ENCODE results near the gene CALHM5.

The CALHM5 gene

GRCh38 chr6:116547358-116547757, 35.9 kb downstream of the CALHM5 start:
- DNase-seq (ENCODE audit: low read depth, low spot score), result no peak

- DNase-seq (ENCODE audit: low read depth, low spot score), result no peak
These were observed 39.4 kb downstream of the CALHM5 start for GRCh38 chr6:116550796-116551195.

GRCh38 chr6:116553451-116553850, 42.0 kb downstream of the CALHM5 start, which contains the start of gene CALHM4:
TSS of gene CALHM4 (plus strand) at chr6:116553751. CDS start at chr6:116553794, 43 bp downstream.
- DNase-seq (ENCODE audit: low read depth, low spot score), result no peak

- DNase-seq (ENCODE audit: low read depth, low spot score), result no peak
These were observed 44.6 kb downstream of the CALHM5 start for GRCh38 chr6:116556065-116556464.

- DNase-seq (ENCODE audit: low read depth, low spot score), result no peak
These were observed 45.5 kb downstream of the CALHM5 start for GRCh38 chr6:116556814-116557415.

DNA sequence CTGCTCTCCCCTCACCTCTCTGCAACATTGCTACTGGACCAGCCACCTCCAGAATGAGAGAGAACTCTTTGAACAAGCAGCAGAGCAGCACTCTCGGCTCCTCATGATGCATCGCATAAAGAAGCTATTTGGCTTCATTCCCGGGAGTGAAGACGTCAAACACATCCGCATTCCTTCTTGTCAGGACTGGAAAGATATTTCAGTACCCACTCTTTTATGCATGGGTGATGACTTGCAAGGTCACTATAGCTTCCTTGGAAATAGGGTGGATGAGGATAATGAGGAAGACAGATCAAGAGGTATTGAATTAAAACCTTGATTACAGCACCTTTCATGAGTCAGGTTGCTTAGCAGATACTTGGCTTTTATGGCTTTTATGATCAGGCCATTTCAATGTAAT, 46.5 kb downstream of the CALHM5 start:
- DNase-seq (ENCODE audit: low read depth, low spot score), result peak; percentile 63

- no peak for DNase-seq (ENCODE audit: low read depth, low spot score)
These were observed 48.7 kb downstream of the CALHM5 start for GRCh38 chr6:116560130-116560529.

DNA sequence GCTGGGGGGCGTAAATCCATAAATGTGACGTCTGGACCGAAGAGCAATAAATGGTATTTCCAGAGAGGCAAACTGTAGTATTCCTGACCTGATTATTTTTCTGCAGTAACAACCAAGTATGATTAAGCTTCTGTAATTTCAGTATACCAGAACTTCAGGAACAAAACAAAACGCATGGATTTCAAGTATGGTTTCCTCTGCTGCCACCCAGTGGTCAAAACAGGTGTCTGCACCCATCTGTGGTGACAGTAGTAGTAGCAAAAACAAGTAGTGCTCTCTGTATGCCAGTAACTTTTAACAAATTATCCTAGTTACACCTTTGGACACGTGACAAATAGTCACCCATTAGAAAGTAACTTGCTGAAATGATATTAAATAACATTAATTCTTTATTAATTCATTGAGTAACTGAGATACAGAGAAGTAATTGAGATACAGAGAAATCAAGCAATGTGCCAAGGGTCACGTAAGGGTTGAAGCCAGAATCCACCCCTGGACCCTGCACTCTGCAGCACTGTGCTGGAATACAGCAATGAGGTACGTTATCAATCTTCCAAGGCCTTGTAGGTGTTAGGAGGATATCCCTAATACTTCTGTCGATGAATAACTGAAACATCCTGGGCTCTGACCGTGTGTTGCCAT, 50.1 kb downstream of the CALHM5 start:
- no peak for DNase-seq (ENCODE audit: low read depth, low spot score)

DNA sequence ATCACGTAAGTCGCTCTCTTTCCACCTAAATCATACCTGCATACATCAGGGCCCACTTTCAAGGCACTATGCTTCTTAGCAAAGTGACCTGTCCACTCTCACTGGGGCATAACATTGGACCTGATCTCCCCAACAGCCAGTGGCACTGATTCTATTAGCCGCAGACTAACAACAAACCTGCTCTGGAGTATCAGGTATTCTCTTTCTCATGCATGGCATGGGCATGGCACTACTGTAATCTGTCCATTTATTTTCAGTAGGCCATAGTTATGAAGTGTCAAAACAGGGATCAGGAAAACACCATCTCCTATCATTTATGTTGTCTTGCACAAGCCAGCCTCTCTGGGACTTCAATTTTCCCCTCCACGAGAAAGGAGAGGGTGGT, 50.6 kb downstream of the CALHM5 start:
- no peak for DNase-seq (ENCODE audit: low read depth, low spot score)

- DNase-seq (ENCODE audit: low read depth, low spot score), result no peak
These were observed 51.2 kb downstream of the CALHM5 start for GRCh38 chr6:116562614-116563013.

- DNase-seq (ENCODE audit: low read depth, low spot score), result no peak
These were observed 52.4 kb downstream of the CALHM5 start for GRCh38 chr6:116563830-116564229.

- DNase-seq (ENCODE audit: low read depth, low spot score), result no peak
These were observed 52.9 kb downstream of the CALHM5 start for GRCh38 chr6:116564311-116564710.

DNA sequence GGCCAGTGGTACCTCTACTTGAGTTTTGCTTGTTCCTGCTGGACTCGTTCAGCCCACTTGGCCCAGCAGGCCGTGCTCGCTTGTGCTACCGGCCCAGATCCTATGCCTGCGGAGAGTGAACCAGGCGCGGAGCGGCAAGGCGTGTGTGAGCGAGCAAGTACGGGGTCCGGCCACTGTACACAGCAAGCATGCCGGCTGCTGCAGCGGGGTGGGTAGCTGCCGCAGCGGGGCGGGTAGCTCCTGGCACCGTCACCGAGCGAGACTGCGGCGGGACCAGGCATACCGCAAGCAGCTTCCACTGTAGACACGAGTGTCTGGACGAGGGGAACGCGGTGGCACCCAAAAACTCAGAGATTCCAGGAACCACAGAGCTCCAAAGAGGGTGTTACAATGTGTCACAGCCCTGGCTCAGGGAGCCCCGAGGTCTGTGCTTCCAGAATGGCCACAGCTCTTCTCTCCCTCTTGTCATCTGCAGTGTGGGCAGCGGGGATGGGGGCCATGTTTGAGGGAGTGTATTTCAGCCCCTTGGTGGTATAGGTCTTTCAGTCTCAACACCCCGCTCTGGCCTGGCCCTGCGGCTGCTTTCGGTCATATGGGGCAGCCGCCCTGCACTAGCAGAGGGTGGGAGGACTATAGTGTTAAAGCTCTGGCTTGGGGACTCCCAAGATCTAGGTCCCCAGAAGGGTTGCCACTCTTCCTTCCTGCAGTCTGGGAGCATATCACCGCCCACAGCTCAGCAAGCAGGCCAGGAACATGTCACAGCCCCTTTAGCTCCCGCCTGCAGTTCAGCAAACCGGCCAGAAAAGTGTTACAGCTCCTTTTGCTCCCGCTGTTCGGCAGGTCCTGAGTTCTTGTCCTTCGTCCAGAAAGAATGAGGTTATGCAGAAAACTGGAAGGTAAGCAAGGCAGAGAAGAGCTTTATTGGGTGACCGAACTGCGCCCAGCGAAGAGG, 53.8 kb downstream of the CALHM5 start:
- no peak for DNase-seq (ENCODE audit: low read depth, low spot score)

- no peak for DNase-seq (ENCODE audit: low read depth, low spot score)
These were observed 56.7 kb downstream of the CALHM5 start for GRCh38 chr6:116568111-116568510.

DNA sequence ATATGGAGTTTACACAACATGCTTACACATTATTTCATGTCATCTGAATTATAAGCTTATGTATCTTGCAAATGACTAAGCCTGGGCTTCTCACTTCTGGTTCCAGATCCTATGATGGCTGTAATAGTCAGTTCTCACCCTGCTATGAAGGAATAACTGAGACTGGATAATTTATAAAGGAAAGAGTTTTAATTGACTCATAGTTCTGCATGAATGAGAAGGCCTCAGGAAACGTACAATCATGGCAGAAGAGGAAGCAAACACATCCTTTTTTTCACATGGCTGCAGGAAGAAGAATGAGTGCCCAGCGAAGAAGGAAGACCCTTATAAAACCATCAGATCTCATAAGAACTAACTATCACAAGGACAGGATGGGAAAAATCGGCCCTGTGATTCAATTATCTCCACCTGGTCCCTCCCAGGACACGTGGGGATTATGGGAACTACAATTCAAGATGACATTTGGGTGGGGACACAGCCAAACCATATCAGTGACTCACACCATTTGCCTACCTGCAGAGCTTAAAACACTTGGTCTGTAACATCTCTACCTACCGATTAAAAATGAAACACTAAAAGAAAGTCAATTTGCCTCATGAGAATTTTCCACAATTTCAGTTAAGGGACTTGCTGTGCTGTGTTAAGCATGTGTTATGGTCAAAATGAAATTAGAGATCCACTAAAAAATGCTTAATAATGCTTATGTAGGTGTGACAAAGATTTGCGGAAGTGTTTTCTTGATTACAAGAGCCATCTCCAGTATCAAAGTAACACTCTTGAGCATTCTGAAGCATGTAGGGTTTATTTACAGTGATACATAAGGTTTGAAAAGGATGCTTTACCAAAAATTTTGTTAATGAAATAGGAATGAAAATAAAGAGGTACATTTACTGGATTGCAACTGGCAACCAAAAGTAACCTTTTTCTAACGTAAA, 57.6 kb downstream of the CALHM5 start:
- no peak for DNase-seq (ENCODE audit: low read depth, low spot score)

DNA sequence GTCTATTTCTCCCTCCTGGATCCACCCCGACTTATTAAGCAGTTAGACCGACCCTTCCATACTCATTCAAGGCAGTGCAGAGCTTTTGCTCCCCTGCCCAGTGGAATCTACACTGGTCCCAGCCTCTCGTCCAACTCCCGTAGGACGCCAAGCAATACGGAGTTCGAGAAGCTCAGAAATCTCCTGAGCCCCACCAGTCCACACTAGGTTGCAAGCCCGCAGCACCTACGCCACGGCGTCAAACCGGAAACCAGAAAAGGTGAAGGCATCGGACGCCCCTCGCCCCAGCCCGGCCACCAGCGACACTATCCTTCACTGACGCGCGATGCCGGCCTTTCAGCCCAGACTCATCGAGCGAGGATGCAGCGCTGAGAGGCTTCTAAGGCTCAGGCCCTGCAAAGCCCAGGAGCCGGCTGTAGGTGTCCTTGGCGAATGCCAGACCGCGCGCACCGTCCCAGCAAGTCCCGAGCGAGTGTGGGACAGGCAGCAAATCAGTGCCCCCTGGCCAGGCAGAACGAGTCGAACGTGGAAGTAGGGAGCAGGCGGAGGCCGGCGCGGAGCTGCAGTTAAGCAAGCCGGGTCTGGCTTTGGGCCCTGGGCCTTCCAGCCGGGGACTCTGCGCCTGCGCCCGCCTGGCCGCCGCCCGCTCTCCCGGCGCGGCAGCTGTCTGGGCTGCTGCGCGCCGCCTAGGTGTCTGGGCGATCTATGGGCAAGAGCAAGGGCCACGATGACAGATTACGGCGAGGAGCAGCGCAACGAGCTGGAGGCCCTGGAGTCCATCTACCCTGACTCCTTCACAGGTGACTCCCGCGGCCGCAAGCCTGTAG, 59.6 kb downstream of the CALHM5 start, which contains the start of gene RWDD1:
Gene RWDD1, plus strand, starts transcription at position 649 of the 827 bp plus-strand sequence. Its CDS starts 79 bp downstream, at position 728.
- DNase-seq (ENCODE audit: low read depth, low spot score), result peak; percentile 98

DNA sequence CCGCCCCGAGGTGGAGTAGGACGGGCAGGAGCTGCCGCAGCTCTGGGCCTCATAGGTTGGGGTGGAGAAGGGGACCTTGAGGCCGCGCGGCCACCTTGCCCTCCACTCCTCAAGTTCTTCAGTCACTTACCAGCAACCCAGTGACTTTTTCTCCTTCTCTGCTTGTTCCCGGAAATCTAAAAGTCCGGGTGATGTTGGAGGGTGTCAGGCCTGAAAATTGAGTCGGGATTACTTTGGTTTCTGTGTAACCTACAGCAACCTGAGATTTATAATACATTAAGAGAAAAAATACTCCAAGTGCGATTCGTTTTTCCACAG, 60.2 kb downstream of the CALHM5 start:
- no peak for DNase-seq (ENCODE audit: low read depth, low spot score)

GRCh38 chr6:116572162-116572561, 60.7 kb downstream of the CALHM5 start:
- no peak for DNase-seq (ENCODE audit: low read depth, low spot score)
